HUES64 (cell line): ENCODE data around the gene MAGI2.
"Not testable (repeated sequence)": the region's sequence is repeated elsewhere in the genome, so short reads cannot be mapped to it uniquely, and the experiment has no call there.

Experiments used
- H3K27ac ChIP-seq: 2 replicates; pipeline ENCODE4 v1.7.0; 2013; ENCODE audit warnings: low read depth, low read length, inconsistent platforms
- H3K27me3 ChIP-seq: 2 replicates; pipeline ENCODE4 v1.6.1; 2013; ENCODE audit warnings: mild to moderate bottlenecking, low read length; ENCODE audit not compliant: insufficient read depth
- H3K36me3 ChIP-seq: 2 replicates; pipeline ENCODE4 v1.6.1; 2013; ENCODE audit warnings: mild to moderate bottlenecking, low read length; ENCODE audit not compliant: insufficient read depth
- H3K4me1 ChIP-seq: 2 replicates; pipeline ENCODE4 v1.6.1; 2013; ENCODE audit warnings: mild to moderate bottlenecking, low read length, moderate library complexity; ENCODE audit not compliant: insufficient read depth
- H3K4me3 ChIP-seq: 2 replicates; pipeline ENCODE4 v1.5.1; 2013; ENCODE audit warnings: mild to moderate bottlenecking, low read length, moderate library complexity
- H3K9ac ChIP-seq: 2 replicates; pipeline ENCODE4 v1.6.1; 2013; ENCODE audit warnings: mild to moderate bottlenecking, low read depth, low read length
- H3K9me3 ChIP-seq: 2 replicates; pipeline ENCODE4 v1.6.1; 2013; ENCODE audit warnings: low read depth, low read length; ENCODE audit not compliant: insufficient read depth
- WGBS: fragments of 150-250, 120-280 bp; methylation state at CpG from one replicate; pipeline ENCODE4 v1.1.7; 2013; ENCODE audit warnings: missing lambda C conversion rate; 5-methylcytosine and 5-hydroxymethylcytosine counted together

MAGI2 gene

GRCh38 chr7:78261302-78261701 is 1192.2 kb downstream of the MAGI2 start:
- WGBS = 97% methylated on average over 2 of the region's 2 CpGs
- Histone ChIP-seq H3K27me3 (no peaks in the 10 kb centered on the region), H3K36me3 (no peaks in the 10 kb centered on the region; the same call in 1 of the 2 replicates), H3K4me3 (no peak overlapping the region), H3K9ac (no peak overlapping the region), H3K4me1 (no peaks in the 10 kb centered on the region), H3K9me3 (no peaks in the 10 kb centered on the region), H3K27ac (no peak overlapping the region)

DNA sequence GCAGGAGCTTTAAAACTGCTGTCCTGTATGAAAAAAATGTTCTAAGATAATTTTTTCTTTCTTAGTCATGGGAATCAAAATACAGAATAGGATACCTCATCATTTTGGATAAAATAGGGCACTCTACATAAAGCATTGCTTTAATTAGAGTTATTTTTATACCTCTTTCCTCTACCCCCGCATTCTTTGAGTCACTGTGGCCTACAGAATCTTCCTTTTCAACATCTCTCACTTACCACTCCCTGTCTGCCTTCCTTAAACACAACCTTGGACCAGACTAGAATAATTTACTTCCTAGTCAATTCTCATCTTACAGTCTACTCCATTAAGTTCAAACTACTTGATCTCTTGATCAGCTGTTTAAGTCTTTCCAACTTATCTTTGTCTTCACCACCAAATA is 1192.6 kb downstream of the MAGI2 start:
- Histone ChIP-seq H3K9ac (no peak overlapping the region), H3K9me3 (no peaks in the 10 kb centered on the region)
- WGBS = 93% methylated on average over 1 of the region's 1 CpG

GRCh38 chr7:78254726-78255055 is 1198.8 kb downstream of the MAGI2 start:
- no peak overlapping the region for H3K27ac ChIP-seq
- no peaks in the 10 kb centered on the region for H3K27me3 ChIP-seq
- 94% methylated on average over 3 of the region's 3 CpGs for whole genome bisulfite sequencing
- no peak overlapping the region for H3K9ac ChIP-seq
- no peaks in the 10 kb centered on the region for H3K9me3 ChIP-seq
- no peak overlapping the region for H3K4me3 ChIP-seq
- no peaks in the 10 kb centered on the region for H3K4me1 ChIP-seq
- H3K36me3 ChIP-seq = no peaks in the 10 kb centered on the region; the same call in 1 of the 2 replicates

More for the DNA sequence above, 1192.6 kb downstream of the MAGI2 start:
- Histone ChIP-seq H3K27me3 (no peaks in the 10 kb centered on the region), H3K36me3 (no peaks in the 10 kb centered on the region; the same call in 1 of the 2 replicates), H3K4me3 (no peak overlapping the region), H3K27ac (no peak overlapping the region), H3K4me1 (no peaks in the 10 kb centered on the region)

GRCh38 chr7:78253850-78254725 is 1199.4 kb downstream of the MAGI2 start:
- H3K36me3 ChIP-seq = no peaks in the 10 kb centered on the region; the same call in 1 of the 2 replicates
- H3K4me1 ChIP-seq = no peaks in the 10 kb centered on the region
- H3K27ac ChIP-seq = no peak overlapping the region
- no peak overlapping the region for H3K4me3 ChIP-seq
- peaks cover 3% of the 10 kb centered on the region; the same call in 1 of the 2 replicates for H3K9me3 ChIP-seq
- H3K9ac ChIP-seq = no peak overlapping the region
- 86% methylated on average over 2 of the region's 4 CpGs for WGBS
- no peaks in the 10 kb centered on the region for H3K27me3 ChIP-seq

- WGBS = 98% methylated on average over 4 of the region's 4 CpGs
- H3K9ac ChIP-seq = no peak overlapping the region
- no peaks in the 10 kb centered on the region for H3K27me3 ChIP-seq
- H3K27ac ChIP-seq = no peak overlapping the region
- no peaks in the 10 kb centered on the region for H3K36me3 ChIP-seq
- no peak overlapping the region for H3K4me3 ChIP-seq
- peaks cover 10% of the 10 kb centered on the region; the same call in 1 of the 2 replicates for H3K9me3 ChIP-seq
- H3K4me1 ChIP-seq = 0 out of 2 replicates have a peak, but pooled peaks cover 4% of the 10 kb centered on the region
Measured at GRCh38 chr7:78248867-78249266, 1204.6 kb downstream of the MAGI2 start.

DNA sequence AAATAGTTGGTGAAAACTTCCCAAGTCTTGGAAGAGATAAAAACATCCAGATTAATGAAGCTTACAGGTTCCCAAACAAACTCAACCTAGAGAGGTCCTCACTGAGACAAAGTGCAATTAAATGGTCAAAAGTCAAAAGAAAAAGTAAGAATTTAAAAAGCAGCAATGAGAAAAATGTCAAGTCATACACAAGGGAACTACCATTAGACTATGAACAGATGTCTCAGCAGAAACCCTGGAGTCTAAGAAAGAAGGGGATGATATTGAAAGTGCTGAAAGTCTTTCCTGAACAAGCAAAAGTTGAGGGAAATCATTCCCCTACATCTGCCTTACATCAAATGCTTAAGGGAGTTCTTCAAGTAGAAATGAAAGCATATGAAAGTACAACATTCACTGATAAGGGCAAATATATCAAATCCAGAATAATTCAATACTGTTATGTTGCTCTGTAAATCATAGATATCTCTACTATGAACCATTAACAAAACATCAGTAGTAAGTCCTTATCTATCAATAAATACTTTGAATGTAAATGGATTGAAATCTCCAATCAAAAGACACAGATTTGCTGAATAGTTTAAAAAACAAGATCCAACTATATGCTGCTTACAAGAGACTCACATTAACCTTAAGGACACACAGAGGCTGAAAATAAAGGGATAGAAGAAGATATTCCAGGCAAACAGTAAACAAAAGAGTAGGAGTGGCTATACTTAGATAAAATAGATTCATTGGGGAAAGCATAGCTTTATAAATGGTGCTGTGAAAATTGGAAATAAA is 1205.4 kb downstream of the MAGI2 start:
- H3K27ac ChIP-seq = no peak overlapping the region
- 0 out of 2 replicates have a peak, but pooled peaks cover 4% of the 10 kb centered on the region for H3K4me1 ChIP-seq
- no peak overlapping the region for H3K4me3 ChIP-seq
- no peaks in the 10 kb centered on the region for H3K36me3 ChIP-seq
- H3K9me3 ChIP-seq = peaks cover 10% of the 10 kb centered on the region; the same call in 1 of the 2 replicates
- no peak overlapping the region for H3K9ac ChIP-seq
- no peaks in the 10 kb centered on the region for H3K27me3 ChIP-seq

DNA sequence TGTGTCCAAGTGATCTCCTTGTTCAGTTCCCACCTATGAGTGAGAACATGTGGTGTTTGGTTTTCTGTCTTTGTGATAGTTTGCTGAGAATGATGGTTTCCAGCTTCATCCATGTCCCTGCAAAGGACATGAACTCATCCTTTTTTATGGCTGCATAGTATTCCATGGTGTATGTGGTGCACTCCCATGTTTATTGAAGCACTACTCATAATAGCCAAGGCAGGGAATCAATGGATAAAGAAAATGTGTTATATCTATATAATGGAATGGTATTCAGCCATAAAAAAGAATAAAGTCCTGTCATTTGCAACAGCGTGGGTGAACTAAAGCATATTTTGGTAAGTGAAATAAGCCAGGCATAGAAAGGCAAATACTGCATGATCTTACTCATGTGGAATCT is 1213.3 kb downstream of the MAGI2 start:
- 91% methylated on average over 1 of the region's 1 CpG for WGBS
- H3K4me3 ChIP-seq, H3K9ac ChIP-seq, H3K9me3 ChIP-seq, H3K36me3 ChIP-seq, H3K27ac ChIP-seq, H3K27me3 ChIP-seq, H3K4me1 ChIP-seq: not testable (repeated sequence)

DNA sequence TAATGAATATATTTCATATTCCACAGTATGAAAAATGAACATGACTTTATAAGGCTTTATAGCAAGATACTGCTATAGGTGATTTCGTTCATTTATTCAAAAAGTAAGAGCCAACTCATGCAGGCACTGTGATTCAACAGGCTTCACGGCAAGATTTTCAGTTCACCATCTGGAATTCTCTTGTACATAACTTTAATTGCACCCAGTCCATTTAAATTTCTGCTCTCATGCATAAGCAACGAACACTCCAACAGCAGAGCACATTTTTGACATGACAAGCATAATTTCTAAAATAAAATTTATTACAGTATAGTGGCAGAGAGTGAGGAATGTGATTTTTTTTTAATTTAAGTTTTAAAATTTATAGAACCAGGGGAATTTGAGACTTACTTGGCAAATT is 1218.8 kb downstream of the MAGI2 start:
- no peaks in the 10 kb centered on the region for H3K27me3 ChIP-seq
- H3K4me3 ChIP-seq = no peak overlapping the region
- H3K36me3 ChIP-seq = no peaks in the 10 kb centered on the region
- WGBS = 92% methylated on average over 3 of the region's 3 CpGs
- no peak overlapping the region for H3K27ac ChIP-seq
- H3K4me1 ChIP-seq = peaks cover 4% of the 10 kb centered on the region; the same call in 1 of the 2 replicates
- H3K9ac ChIP-seq = no peak overlapping the region
- H3K9me3 ChIP-seq = no peaks in the 10 kb centered on the region

DNA sequence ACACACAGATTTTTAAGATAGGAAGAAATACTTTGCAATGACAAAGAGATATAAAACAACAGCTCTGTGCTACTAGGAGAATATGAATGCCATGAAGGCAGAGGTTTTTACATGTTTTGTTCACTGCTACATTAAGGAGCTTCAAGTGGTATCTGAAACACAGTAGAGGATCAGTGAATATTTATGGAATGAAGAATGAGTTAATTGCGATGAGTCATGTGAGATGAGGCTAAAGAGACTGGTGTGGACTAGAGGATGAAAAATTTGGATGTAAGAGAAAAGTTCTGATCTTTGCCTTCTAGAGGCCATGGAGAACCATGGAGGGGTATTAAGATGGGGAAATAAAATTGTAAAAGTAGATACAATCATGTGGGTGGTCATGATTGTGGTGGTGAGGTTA is 1220.7 kb downstream of the MAGI2 start:
- H3K36me3 ChIP-seq = no peaks in the 10 kb centered on the region
- H3K27me3 ChIP-seq = no peaks in the 10 kb centered on the region
- WGBS = 97% methylated on average over 1 of the region's 1 CpG
- H3K9ac ChIP-seq = no peak overlapping the region
- peaks cover 4% of the 10 kb centered on the region; the same call in 1 of the 2 replicates for H3K4me1 ChIP-seq
- no peaks in the 10 kb centered on the region for H3K9me3 ChIP-seq
- H3K27ac ChIP-seq = no peak overlapping the region
- H3K4me3 ChIP-seq = no peak overlapping the region

GRCh38 chr7:78226059-78226719 is 1227.3 kb downstream of the MAGI2 start:
- no peaks in the 10 kb centered on the region for H3K36me3 ChIP-seq
- no peak overlapping the region for H3K27ac ChIP-seq
- no peak overlapping the region for H3K9ac ChIP-seq
- H3K4me3 ChIP-seq = no peak overlapping the region
- H3K4me1 ChIP-seq = no peaks in the 10 kb centered on the region
- no peaks in the 10 kb centered on the region for H3K9me3 ChIP-seq
- WGBS = 59% methylated on average over 9 of the region's 9 CpGs
- no peaks in the 10 kb centered on the region for H3K27me3 ChIP-seq

DNA sequence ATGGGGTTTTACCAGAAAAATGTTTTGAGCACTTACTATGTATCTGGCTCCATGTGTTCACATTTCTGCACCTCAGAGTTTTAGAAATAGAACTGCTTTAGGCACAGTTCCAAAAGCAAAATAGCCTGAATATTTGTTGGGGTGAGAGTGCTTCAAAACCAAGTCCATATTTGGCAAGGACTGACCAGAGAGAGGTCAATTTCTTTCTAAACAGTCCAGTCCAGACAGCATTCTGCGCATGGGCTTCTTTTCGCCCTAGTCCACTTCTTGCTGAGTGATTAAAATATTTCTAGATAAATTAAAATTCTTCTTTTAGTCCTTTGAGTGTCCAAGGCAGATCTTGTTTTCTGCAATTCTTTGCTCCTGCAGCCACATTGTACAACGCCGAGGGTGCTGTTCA is 1227.9 kb downstream of the MAGI2 start:
- Histone ChIP-seq H3K4me3 (no peak overlapping the region), H3K9ac (no peak overlapping the region), H3K27me3 (no peaks in the 10 kb centered on the region), H3K4me1 (no peaks in the 10 kb centered on the region), H3K36me3 (no peaks in the 10 kb centered on the region), H3K27ac (no peak overlapping the region), H3K9me3 (no peaks in the 10 kb centered on the region)
- WGBS = 97% methylated on average over 4 of the region's 4 CpGs
